A549 (cell line): ENCODE results near the gene ITIH4.

Experiments used
- CTCF ChIP-seq: fragments of >200 bp; sonication (Bioruptor Twin); formaldehyde crosslinking; IDR thresholded peaks from 3 replicates; pipeline ENCODE4 v1.5.1; 2016
- EHF ChIP-seq: fragments of 250-450 bp; sonication (Bioruptor Pico); IDR thresholded peaks from 2 replicates; pipeline ENCODE4 v1.5.0; 2020; ENCODE audit warnings: mild to moderate bottlenecking
- EP300 ChIP-seq, 2 experiments: fragments of >200 bp; sonication (Bioruptor Twin); formaldehyde crosslinking; IDR thresholded peaks; 2 replicates in 1 of 2; 3 replicates in 1 of 2; pipeline ENCODE4 v1.6.1; 2016 to 2017
- FOSL2 ChIP-seq, 2 experiments: fragments of 450-650 bp in 1 of 2; fragments of >200 bp in 1 of 2; sonication (Bioruptor Twin) in 1 of 2; formaldehyde crosslinking; IDR thresholded peaks; 2 replicates each; pipeline versions ENCODE4 v1.5.0 to v1.6.1; 2016 to 2020; ENCODE audit warnings: mild to moderate bottlenecking in 1 of 2, moderate library complexity in 1 of 2
- JUNB ChIP-seq: fragments of >200 bp; sonication (Bioruptor Twin); formaldehyde crosslinking; IDR thresholded peaks from 2 replicates; pipeline ENCODE4 v1.6.1; 2016
- MAX ChIP-seq: IDR thresholded peaks from 2 replicates; pipeline ENCODE4 v1.6.1; 2012
- PBX3 ChIP-seq: IDR thresholded peaks from 2 replicates; pipeline ENCODE4 v1.6.1; 2012
- POLR2A ChIP-seq: IDR thresholded peaks from 2 replicates; pipeline ENCODE4 v1.6.1; 2012; ENCODE audit warnings: mild to moderate bottlenecking, low read length
- RCOR1 ChIP-seq: fragments of 150-350 bp; IDR thresholded peaks from 2 replicates; pipeline ENCODE4 v1.6.1; 2014; ENCODE audit warnings: antibody characterized with exemption, low read length, low read depth
- REST ChIP-seq: fragments of 200-600 bp; sonication (generic); IDR thresholded peaks from 2 replicates; pipeline ENCODE4 v1.6.1; 2016; ENCODE audit warnings: antibody characterized with exemption, mild to moderate bottlenecking, moderate library complexity
- SMC3 ChIP-seq: fragments of >200 bp; sonication (Bioruptor Twin); formaldehyde crosslinking; IDR thresholded peaks from 3 replicates; pipeline ENCODE4 v1.6.1; 2018; ENCODE audit warnings: inconsistent platforms
- ZNF302 ChIP-seq: fragments of 250-450 bp; sonication (Bioruptor Pico); IDR thresholded peaks from 2 replicates; pipeline ENCODE4 v1.9.0; 2021; ENCODE audit warnings: inconsistent platforms, mild to moderate bottlenecking, moderate library complexity

- TF ChIP-seq ZNF302 = no peak
- TF ChIP-seq POLR2A = no peak
- no peak for TF ChIP-seq CTCF
- no peak for TF ChIP-seq RCOR1
- no peak for TF ChIP-seq EP300 (IDR thresholded peaks at IDR 0.05)
- no peak for TF ChIP-seq REST
- no peak for TF ChIP-seq JUNB
- TF ChIP-seq MAX = no peak
- no peak for TF ChIP-seq SMC3
- no peak for TF ChIP-seq PBX3
- no peak for TF ChIP-seq EHF
- TF ChIP-seq FOSL2 (IDR thresholded peaks at IDR 0.05) = no peak
- TF ChIP-seq FOSL2 (CRISPR knock-in tag; IDR thresholded peaks at IDR 0.05) = no peak
Measured at GRCh38 chr3:52833202-52833601, 2.7 kb upstream of the ITIH4 start.
